ENCODE results near the gene RAC3.

Gene RAC3

DNA sequence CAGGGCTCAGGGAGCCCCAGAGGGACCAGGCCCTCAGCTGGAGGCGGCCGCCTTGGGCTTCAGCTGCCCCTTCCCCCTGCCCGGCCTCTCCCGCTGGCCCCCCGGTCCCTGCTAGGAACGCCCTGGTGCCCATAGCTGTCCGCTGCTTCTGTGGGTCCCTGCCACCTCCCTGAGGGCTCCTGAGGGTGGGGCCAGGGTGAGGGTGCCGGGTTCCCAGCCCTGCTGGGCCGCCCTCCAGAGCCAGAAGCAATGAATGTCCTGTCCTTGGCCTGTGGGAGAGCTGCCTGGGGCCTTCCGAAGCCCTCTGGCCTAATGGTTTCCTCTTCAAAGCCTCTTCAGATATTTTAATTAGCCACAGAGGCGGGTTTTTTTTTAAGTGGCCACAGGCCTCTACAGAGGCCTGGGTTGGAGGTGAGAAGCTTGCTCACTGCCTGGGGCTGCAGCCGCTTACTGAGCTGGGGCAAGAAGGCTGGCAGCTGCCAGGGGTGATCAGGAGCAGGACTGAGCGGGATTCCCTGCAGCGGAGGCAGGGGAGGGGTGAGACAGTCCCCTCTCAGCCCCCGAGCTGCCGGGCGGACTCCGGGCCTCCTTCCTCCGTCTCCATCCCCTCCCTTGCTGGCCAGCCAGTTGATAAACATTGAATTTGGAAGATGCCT is 18.7 kb upstream of the RAC3 start:
- no peak for DNase-seq (ENCODE audit: low read depth)

DNA sequence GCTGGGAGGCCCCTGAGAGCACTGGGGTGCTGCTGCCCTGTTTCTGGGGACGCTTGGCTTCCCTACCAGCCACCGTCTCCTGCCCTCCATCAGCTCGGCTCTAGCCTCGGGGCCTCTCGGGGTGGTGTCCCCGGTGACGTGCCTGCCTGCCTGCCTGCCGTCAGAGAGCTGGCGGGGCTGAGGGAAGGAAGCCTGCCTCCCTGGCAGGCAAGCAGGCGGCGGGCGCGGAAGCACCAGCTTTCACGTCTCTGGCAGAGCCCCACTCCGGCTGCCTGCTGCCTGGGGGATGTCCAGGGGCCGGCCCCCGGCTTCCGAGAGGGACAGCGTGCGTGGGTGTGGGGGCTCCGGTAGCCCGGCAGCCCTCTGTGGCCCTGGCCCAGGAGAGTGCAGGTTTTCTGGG is 18.1 kb upstream of the RAC3 start:
- DNase-seq (ENCODE audit: low read depth), result no peak

DNA sequence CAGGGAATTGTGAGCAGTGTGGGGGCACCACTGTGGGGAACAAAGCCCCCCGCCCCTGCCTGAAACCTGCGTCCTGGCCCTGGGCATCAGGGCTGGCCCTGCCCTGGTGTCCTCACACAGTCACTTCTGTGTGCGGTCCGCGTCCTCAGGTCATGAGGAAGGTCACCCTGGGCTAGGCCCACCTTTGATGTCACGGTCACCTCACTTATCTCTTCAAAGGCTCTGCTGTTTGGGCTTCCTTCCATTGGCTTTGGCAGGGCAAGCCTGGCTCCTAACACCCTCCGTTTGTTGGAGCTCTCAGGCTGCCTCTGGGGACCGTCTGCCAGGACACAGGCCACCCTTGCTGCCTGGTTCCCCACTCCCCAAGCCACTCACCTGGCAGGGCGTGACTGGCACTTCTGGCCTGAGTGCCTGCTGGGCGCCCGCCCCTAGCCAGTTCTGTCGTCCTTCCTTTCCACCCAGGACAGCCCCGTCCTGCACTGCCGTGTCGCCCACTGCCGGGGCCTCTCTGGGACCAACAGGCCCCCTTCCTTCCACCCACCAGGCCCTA is 17.6 kb upstream of the RAC3 start:
- no peak for DNase-seq (ENCODE audit: low read depth)

DNA sequence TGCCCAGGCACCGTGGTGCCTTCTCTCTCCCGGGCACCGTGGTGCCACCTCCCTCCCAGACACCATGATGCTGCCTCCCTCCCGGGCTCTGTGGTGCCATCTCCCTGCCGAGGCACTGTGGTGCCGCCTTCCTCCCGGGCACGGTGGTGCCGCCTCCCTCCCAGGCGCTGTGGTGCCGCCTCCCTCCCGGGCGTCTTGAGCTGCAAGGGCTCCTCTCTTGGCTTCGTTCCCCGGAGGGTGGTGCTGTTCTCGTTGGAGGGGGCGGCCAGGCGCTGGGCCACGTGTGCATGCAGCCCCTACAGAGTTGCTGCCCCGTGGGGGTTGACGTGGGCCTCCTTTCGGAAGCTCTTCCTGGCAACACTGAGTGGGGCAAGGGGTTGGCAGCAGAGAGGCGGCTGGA is 17.0 kb upstream of the RAC3 start:
- DNase-seq (ENCODE audit: low read depth), result no peak

DNA sequence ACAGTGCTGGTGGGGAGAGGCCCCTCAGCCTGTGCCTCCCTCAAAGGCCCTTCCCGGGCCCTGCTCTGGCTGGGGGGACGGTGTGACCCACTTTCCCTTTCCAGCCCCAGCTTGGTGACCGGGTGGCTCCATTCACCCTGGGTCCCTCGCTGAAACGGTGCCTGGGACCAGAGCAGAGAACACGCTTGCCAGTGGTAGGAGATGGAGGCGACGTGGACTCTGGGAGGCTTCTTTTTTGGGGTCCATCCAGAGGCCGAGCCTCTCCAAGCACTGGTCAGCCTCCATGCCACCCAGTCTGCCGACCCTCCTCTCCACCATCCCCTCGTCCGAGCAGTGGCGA is 16.5 kb upstream of the RAC3 start:
- DNase-seq (ENCODE audit: low read depth), result no peak

DNA sequence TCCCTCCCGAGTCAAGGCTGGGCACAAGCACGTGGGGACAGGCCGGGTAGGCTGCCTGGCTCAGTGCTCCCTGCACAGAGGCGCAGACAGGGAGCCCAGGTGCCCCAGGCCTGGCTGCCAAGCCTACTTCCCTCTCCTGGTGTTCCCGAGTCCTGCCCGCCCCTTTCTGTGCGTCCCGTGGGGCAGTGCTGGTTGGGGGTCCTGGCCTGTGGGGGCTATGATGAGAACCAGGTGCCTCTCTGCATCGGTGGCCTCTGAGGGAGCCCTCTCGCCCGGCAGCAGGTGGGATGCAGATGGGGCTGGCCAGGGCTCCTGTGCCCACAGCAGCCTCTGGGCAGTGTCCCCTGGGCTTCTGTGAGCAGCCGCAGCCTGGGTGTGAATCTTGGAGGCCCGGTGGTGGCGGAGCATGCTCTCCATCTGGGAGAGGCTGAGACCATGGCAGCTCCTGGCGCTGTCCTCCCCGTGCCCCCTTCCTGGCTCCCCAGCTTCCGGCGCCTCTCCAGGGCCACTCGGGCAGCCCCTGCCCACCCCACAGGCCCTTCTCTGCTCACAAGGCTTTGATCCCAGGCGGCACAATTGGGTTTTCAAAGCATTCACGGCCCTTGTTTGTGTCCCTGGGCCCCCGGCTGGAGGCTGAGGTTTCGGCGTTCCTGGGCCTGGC is 16.0 kb upstream of the RAC3 start:
- no peak for DNase-seq (ENCODE audit: low read depth)

DNA sequence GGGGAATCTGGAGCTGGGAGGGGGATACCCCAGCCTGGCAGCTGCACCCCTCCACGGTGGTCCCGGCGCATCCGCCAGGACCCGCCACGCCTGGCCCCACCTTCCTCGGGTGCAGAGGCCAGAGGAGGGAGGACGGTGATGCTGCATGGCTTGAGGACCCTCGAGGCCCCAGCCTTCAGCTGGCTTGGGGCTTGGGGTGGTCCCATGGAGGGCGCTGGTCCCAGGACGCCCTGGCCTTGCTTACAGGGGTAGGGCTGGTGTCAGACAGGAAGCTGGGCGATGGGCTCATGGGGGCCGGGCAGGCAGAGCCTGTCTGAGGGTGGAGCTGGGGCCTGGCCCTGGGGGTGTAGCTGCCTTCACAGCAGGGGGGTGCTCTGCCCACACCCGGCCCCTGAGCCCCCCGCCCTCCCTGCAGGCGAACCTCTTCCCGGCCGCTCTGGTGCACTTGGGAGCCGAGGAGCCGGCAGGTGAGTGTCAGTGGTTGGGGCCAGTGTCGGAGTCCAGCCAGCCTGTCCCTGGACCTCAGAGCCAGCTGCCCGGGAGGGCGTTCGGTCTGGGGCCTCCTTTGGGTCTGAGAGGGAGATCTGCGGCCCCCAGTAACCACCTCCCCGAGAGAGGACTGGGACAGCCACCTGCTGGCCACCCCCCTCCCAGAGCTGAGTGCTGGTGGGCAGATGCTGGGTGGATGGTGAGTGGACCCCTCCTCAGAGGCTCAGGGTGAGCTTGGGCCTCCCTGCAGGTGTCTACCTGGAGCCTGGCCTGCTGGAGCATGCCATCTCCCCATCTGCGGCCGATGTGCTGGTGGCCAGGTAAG is 15.2 kb upstream of the RAC3 start:
- DNase-seq (ENCODE audit: low read depth), result no peak

DNA sequence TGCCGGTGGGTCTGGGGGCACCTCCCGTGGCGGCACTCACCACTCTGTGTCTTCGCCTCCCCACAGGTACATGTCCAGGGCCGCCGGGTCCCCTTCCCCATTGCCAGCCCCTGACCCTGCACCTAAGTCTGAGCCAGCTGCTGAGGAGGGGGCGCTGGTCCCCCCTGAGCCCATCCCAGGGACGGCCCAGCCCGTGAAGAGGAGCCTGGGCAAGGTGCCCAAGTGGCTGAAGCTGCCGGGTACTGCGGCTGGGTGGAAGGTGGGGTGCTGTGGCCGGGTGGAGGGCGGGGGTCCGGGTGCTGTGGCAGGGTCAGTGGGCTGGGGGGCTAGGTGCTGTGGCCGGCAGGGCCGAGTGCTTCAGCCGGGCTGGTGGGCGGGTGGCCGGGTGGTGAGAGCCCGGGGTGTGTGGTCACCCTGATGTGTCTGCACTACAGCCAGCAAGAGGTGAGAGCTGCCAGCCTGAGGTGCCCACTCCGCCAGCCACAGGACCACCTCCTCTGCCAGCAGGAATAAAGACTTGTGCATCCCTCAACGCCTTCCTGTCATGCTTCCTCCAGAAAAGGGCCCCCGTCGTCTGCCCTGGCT is 14.5 kb upstream of the RAC3 start:
- DNase-seq (ENCODE audit: low read depth), result no peak

DNA sequence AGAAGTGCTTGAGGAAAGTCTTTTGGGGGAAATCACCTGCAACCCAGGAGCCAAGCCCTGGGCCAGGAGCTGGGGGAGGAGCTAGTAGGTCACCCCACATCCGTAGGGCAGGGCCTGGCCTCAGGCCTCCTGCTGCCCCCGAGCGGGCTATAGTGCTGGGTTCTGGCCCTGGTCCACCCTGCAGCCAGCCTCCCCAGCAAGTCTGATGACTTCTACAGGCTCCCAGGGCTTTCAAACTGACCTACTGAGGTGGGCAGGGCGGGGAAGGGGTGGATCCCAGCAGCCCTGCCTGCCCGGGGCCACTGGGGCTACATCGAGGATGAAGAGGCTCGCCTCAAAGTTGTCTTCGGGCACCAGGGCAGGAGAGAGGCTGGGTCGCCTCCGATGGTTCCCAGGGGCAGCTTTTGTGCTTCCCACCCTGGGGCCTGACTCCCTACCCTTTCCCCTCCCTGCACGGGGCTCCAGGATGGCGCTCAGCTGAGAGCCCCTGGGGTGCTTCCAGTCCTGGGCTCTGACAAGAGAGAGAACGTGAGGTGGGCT is 13.8 kb upstream of the RAC3 start:
- no peak for DNase-seq (ENCODE audit: low read depth)

DNA sequence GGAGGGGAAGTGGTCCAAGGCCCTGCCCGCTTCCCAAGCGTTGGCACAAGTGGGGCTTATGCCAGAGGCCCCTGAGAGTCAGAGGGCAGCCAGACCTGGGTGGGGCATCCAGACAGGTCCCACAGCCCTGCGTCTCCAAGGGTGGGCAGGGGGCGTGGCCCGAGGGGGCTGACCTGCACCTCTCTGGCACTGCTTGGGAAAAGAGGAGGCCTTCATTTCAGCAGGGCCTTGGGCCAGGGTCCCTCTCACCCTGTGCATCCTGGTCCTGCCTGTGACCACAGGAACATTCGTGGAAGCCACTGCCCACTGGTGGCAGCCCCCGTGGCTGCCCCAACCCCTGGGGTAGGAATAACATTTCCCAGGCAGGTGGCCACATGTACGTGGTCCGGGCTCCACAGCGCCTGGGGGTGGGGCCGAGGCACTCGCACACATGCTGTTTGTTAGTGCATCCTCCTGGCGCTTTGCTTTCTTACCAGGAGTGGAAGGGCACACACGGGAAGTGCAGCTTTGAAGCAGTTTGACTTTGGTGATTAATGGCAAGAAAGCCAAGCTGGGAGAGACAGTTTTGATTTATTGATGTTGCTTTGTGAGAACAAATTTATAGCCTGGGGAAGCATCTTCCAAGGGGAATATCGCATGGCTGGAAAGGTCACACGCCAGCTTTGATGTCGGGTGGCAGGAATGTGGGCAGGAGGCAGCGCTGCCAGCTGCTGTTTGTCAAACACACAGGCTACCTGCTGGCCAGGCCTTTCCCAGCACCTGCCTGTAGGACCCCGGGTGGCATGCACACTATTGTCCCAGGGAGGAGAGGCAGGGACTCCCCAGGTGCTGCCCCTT is 13.1 kb upstream of the RAC3 start:
- DNase-seq (ENCODE audit: low read depth), result no peak

DNA sequence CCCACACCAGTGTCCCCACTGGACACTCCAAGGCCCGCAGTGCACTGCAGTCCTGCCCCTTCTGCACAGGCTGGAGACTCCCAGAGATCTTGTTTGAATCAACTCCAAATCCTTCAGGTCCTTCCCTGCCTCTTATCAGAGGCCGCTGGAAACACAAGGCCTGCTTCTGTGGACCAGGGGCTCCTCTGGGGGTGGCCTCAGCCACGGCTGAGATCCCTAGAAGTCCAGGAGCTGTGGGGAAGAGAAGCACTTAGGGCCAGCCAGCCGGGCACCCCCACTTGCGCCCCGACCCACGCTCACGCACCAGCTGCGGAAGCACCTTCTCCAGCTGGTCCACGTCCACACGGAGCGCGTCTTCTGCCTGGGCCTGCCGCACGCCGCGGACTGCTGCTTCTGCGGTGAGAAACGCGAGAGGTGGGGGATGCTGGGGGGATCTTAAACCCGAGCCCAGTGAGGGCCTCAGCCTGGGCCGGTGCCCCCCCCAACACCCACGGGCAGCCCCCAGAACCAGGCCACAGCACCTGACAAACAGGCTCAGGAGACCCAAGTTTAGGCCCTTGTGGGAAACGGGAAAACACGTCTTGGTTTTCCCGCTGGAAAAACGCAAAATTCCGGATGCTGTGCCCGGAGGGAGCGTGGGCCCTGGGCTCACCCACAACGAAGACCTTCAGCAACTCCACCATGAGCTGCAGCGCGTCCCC is 12.3 kb upstream of the RAC3 start:
- no peak for DNase-seq (ENCODE audit: low read depth)

DNA sequence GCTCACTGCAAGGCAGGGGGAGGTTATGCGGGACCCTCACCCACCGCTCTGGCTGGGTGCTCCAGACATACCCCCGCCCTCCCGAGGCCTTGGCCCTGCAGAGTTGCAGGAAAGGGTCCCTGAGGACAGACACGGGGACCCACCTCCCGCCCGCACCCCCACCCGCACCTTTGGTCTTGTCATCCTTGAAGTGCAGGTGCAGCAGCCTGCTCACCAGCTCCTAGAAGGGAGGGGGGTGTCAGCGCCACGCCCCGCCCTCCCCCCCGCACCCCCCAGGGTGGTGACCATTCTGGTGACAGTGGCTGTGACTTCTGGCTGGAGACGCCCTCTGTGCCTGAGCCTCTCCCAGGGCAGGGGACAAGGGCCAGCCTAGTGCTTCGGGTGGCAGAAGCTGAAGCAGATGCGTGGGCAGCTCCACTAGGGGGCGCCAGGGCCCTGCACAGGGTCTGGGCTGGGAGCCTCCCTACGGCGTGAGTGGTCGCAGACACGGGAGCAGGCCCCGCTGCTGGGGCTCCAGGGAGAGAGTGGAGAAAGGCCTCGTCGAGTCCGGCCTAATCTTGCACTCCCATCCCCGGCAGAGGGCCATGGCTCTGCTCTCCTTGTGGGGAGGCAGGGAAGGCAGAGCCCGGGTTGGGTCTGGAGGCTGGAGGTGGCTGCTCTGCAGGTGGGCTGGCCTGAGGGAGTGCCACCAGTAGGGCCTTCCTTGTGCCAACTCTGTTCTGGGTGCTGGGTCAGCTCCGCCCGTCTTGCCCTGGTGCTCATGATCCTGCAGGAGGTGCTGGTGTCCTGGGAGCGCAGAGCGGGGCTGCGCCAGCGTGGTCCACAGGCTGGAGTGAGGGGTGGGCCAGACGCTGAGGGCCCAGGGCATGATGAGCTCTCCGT is 11.5 kb upstream of the RAC3 start:
- DNase-seq (ENCODE audit: low read depth), result no peak

DNA sequence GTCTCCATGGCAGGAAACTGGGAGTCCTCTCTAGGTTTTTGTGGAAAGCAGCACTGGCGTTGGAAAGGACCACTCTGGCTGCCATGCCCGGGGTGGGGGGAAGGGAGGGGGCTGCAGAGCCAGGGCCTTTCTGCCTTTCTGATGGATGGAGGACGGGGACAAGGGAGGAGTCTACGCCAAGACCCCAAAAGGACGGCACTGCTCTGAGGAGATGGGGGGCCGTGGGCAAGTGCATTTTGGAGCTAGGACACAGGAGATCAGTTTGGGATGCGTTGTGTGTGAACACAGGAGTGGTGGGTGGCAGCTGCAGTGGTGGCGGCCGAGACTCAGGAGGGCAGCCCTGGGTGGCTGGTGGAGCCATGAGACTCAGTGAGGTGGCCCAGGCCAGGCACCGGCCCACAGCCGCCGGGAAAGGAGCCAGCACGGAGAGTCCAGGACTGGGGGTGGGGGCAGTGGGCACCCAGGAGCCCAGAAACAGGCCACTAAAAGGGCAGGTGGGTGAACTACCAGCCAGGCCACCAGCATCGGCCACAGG is 10.8 kb upstream of the RAC3 start:
- no peak for DNase-seq (ENCODE audit: low read depth)

DNA sequence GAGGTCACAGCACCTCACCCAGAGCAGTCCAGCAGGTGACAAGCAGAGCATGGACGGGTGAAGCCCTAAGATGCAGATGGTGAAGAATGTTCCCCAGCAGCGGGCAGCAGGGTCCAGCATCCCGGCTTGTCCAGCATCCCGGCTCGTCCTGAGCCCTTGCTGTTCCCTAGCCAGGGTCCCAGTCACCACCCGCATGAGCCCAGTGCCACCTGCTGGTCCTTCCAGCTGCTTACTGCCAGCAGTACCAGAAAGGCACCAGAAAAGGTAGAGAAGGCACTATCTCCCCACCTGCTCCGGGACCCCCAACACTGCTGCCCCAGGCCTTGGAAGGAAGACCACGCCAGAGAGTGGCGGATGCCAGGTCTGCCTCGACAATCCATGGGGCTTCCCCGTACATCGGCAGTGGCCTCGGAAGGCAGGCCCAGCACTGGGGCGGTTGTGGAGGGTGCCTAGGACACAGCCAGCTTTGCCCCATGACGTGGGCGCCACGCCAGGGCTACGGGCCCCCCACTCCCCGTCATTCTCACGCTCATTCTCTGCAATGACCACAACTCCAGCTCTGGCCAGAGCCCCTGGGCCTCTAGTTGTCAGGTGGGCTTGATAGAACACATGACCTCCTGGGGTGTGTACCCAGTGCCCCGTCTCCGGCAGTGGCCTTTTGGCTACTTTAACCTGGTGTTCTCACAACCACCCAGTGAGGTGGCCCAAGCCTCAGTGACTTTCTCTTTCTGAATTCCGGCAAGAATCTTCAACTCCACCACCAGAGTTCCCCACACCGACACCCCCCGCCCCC is 10.2 kb upstream of the RAC3 start:
- DNase-seq (ENCODE audit: low read depth), result peak; percentile 57

DNA sequence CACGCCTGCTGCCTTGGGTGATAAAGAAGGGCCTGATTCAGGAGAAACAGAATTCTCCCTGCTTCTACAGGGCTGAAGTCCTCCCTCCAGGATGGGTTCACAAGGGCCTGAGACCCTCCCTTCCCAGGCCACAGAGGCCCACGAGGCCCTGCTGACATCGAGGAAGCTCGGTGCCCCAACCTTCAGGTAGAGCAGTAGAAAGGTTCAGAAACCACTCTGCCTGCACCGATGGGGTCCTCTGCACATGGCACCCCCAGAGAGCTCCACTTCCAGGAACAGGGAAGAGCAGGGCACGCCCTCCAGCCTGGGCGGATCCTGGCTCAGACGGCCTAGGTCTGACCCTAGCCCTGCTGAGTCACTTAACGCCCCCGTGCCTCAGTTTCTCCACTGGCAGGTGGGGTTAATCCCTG is 9.6 kb upstream of the RAC3 start:
- DNase-seq (ENCODE audit: low read depth), result no peak

DNA sequence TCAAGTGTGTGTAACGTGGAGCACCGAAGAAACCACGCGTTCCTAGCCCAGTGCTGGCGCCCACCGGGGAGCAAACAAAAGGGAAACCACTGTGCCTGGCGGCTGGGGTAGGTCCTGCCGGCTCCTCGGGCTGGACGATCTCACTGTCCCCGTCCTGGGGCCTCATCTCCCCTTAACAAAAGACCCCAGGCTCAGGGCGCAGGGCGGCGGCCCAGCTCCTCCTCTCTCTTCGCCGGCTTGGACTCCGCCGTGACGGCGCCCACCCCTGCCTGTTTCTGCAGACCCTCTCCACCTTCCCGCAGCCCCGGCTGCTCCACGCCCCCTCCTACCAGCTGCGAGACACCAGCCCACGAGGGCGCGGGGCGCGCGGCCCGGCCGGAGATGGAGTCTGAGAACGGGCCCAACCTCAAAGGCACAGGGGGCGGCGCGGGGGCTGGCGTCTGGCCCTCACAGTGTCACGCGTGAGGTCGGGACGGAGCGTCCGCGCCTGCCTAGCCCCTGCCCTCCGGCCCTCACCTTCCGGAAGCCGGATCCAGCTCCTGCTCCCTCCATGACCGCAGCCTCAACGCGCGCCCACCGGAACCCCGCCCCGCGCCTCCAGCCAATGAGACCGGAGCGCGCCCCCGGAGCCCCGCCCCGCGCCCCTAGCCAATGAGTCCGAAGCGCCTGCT is 9.0 kb upstream of the RAC3 start, which contains the start of gene CENPX:
Gene CENPX, minus strand, starts transcription at position 569 of the 671 bp plus-strand sequence. Its CDS starts 17 bp downstream, at position 552.
- no peak for DNase-seq (ENCODE audit: low read depth)

DNA sequence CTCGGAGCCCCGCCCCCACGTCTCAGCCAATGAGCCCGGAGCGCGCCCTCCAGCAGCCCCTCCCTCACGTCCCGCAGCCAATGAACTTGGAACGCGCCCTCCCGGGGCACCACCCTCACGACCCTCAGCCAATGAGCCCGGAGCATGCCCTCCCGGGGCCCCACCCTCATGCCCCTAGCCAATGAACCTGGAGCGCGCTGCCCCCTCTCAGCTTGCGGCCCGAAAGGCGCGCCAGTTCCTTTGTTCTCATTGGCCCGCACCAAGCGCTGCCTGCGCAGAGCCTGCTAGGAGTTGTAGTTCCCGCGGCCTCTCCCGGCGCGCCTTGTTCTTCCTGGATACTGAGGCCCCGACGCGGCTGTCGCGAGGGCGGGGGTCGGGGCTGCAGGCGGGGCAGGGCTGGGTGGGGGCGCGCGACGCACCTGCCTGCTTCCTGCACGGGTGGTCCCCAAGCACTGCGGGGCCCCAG is 8.5 kb upstream of the RAC3 start, which contains the start of gene LRRC45:
Gene LRRC45, plus strand, starts transcription at position 325 of the 466 bp plus-strand sequence. CDS start 339 bp downstream, outside the sequence.
- peak; percentile 99 for DNase-seq (ENCODE audit: low read depth)

All from amniotic epithelial cell (primary cell).